GM18867 (cell line): ENCODE measurements around the gene APLN.

ENCODE experiments used
- ATAC-seq: cut with Tn5 transposase; IDR thresholded peaks from one replicate; pipeline ENCODE4 v1.9.1; 2021; ENCODE audit warnings: mild to moderate bottlenecking, moderate library complexity; ENCODE audit not compliant: unreplicated experiment

APLN gene, protein sequence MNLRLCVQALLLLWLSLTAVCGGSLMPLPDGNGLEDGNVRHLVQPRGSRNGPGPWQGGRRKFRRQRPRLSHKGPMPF

DNA sequence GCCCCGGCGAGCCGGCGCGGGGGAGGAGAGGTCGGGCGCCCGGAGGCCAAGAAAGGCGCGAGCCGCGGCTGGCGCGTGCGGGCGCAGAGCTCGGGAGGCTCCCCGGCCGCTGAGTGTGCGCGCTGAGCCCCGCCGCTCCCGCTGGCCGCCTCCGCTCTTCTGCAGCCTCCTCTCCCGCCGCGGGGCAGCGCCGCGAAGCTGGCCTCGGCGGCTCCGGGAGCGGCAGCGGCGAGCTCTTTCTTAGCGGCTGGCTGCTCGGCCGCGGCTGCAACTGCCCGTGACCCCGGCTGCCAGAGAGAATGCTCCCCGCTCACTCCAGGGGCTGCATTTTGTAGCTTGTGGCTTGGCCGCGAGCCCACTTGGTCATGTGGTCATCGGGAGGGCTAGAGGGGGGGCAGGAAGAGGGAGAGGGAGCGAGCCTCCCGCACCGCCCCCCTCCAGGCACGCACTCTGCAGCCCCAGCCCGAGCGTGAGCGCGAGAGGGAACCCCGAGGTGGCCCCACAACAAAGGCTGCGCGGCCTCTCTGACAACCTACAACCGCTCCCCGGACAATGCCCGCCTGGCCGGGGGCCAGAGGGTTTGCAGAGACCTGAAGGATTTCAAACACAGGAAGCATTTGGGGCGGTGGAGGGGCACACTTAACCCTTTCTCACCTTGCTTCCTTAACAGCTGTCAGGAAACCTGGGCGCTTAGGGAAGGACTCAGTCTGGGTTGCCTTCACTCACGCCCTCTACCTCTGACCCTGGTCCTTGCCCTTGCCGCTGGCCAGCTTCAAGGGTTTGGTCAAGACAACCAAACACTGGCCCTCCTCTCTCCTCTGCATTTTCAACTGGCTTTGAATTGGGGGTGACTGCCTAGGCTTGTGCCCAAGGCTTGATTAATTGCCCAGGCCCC is at the start of gene APLN:
Gene APLN, minus strand, starts transcription at position 305 of the 895 bp plus-strand sequence. CDS start 326 bp downstream, outside the sequence.
- peak; percentile 15 for ATAC-seq

- ATAC-seq, result no peak
These were observed 49.7 kb upstream of the APLN start for GRCh38 chrX:129704491-129704890.

DNA sequence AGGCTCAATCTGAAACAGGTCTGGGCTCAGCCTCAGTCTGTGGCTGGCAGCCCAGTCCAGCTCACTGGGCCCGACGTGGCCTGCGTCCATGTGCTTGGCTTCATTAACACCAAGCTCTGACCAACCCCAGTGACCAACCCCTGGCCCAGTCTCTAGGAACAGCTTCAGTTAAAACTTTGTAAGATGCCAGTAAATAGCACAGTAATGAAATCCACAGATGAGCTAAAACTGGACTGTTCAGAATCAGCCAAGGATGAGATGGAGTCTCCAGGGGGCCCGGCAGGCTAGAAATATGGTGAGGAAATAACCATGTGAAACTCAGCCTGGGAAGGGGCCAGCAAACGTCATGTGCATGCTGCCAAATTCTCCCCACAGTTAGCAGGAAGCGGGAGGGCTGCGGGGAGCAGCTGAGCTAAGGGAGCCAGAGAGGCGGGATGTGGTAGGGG is 46.9 kb upstream of the APLN start:
- no peak for ATAC-seq

GRCh38 chrX:129700536-129700935 is 45.8 kb upstream of the APLN start:
- no peak for ATAC-seq

DNA sequence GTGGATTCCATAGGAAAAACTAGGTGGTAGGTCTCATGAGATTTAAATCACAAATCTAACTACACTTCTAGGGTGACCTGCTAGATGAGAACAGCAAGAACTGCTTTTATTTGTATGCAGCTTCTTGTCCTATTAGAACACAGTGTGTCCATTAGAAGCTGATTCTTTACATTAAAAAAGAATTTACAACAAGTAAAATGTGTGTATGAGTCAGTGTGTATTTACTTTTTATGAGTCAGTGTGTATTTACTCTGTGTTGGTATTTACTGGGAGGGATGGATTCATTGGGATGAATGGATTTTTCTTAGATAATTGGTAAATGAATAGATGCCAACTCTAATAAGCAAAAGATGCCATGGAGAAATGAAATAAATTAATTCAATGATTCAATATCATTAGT is 43.4 kb upstream of the APLN start:
- no peak for ATAC-seq

GRCh38 chrX:129697204-129697829 is 42.6 kb upstream of the APLN start:
- ATAC-seq, result no peak

DNA sequence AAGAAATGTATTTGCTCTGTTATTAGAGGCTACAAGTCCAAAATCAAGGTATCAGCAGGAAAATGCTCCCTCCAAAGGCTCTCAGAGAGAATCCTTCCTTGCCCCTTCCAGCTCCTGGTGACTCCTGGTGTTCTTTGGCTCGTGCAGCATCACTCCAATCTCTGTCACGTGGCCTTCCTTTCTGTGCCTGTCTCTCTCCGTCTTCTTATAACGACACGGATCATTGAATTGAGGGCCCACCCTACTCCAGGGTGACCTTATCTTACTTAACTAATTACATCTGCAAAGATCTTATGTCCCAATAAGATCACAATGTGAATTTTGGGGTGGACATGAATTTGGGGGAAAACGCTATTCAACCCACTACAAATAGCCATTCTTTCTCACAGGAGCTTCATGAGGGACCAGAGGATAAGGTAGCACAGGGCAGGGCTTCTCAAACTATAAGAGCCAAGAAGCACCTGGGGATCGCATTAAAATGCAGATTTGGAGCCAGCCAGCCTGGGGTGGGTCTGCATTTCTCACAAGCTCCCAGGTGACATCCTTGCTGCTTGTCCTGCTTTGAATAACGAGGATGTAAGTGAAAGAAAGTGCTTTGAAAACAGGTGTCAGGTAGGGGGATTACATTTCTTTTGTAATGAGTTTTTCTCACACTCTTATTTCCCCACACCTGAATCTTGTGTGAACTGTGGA is 41.9 kb upstream of the APLN start:
- ATAC-seq, result no peak

GRCh38 chrX:129695937-129696336 is 41.2 kb upstream of the APLN start:
- no peak for ATAC-seq

DNA sequence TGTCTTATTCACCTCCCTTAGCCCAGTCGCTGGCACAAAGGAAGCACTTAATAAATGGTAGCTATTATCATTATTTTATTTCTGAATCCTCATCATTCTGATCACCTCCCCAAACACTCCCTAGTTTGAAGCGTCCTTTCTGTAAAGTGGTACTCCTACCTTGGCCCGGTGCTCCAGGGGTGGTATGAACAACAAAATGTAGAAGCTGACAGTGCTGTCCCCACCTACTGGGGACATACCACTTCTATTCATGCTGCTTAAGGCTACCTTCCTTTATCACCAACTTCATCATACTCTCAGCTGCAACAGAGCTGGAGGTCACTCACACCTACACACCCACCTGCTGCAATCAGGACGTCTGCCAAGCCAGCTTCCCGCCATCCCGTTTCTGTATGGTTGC is 40.8 kb upstream of the APLN start:
- ATAC-seq, result no peak

DNA sequence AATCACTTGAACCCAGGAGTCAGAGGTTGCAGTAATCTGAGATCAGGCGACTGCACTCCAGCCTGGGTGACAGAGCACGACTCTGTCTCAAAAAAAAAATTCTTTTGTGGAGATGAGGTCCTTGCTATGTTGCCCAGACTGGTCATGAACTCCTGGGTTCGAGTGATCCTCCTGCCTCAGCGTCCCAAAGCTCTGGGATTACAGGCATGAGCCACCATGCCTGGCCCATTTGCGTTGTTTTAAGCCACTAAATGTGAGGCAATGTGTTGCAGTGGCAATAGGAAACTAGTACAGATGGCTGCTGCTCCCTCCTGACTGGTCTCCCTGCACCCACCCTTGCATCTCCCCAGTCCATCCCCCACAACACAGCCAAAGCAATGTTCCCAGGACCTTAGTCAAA is 40.0 kb upstream of the APLN start:
- ATAC-seq, result no peak

GRCh38 chrX:129693354-129693753 is 38.6 kb upstream of the APLN start:
- no peak for ATAC-seq

DNA sequence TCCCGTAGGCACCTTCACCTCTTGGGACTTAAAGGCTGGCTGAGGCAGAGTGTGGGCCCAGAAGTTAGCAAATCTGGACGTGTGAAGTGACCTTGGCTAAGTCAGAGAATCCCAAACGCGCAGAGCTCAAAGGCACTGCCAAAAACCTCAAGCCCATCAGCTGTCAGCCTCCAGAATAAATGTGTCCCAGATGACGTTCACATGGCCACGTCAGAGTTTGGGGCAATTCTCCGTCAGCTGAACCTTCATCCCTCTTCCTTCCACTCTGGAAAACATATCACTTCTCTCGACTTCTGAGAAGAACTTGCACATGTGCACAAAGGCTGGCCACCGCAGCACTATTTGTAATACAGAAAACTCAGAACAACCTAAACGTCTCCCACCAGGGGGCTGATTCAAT is 35.7 kb upstream of the APLN start:
- ATAC-seq, result no peak

DNA sequence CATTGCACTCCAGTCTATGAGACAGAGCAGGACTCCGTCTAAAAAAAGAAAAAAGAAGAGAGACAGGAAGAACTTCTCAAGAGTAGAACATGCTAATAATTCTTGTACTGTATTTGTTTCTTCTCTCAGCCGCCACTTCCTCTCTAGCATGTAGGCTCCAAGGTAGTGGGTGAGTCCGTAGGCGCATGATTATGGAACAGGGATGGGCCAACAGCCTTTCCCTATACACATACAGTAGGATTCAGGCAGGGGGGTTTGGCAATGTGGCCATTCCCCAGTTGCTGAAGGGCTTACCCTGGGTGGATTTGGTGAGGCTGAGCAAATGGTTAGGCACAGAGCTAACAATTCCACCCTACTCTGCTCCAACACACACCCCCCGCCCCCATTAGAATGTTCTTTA is 35.0 kb upstream of the APLN start:
- no peak for ATAC-seq

DNA sequence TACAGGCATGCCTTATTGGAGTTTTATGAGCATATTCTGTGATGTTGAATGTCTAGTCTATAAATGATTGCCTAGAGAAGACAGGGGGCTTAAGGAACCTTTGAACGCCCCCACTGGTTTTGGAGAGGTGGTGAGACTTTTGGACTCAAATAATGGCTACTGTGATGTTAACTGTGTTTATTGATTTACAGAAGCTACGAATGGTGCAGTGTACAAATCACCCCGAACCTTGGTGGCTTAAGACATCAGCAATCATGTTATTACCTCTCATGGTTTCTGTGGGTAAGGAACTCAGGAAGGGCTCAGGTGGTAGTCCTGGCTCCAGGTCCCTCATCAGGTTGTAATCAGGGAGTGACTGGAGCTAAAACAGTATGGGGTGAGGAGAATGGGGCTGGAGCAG is 33.3 kb upstream of the APLN start:
- no peak for ATAC-seq

GRCh38 chrX:129686422-129686948 is 31.7 kb upstream of the APLN start:
- ATAC-seq, result no peak

DNA sequence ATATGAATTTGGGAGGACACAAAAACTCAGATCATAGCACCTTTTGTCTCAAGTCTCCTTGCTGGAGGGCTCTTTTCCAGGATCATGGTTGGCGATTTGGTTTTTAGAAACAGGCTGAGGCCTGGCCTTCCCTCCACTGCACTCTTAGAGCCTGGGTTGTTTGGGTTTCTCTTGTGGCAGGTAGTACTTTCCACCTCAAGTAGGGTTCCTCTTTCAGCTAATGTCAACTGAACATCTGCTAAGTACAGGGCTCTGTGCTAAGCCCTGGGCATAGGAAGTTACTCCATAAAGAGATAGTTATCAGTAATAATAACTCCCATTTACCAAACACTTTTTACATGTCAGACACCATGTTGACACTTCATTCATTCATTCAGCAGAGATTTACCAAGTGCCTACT is 28.2 kb upstream of the APLN start:
- ATAC-seq, result no peak

DNA sequence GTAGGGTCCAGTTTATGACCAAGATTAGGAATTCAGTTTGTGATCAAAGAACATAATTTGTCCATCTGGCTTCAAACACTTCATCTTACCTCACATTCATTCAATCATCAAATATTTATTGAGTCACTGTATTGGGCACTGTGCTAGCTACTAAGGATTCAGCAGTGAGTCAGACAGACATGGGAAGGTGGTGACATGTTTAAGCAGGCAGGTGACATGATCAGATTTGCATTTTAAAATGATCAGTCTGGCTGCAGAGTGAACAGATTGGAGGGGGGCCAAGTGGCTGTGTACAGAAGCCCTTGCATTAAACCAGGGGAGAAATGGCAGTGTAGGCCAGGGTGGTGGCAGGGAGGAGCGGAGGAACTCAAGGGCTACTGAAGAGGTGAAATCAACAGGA is 25.1 kb upstream of the APLN start:
- ATAC-seq, result no peak

- ATAC-seq, result peak; percentile 19
These were observed 23.9 kb upstream of the APLN start for GRCh38 chrX:129678614-129679195.

DNA sequence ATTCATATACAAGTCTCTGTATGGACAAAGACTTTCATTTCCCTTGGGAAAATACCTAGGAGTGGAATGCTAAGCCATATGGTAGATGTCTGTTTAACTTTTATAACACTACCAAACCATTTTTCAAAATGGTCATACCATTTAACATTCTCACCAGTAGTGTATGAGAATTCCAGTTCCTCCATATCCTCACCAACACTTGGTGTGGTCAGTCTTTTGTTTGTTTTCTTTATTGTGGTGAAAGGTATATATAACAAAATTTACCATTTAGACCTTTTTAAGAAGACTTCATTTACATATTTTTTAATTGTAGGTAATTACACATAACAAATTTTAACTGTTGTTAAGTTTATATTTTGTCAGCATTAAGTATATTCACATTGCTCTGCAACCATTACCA is 12.7 kb upstream of the APLN start:
- ATAC-seq, result no peak

GRCh38 chrX:129665916-129666644 is 11.3 kb upstream of the APLN start:
- no peak for ATAC-seq
